Stimulated activated CD8-positive, alpha-beta memory T cell treated with anti-CD3 and anti-CD28 coated beads, Interleukin-7, amount 100 ng/mL, for 1 hour (primary cell): ENCODE results near the gene ZCCHC14.

Experiments
- DNase-seq, 2 donors: peaks; one replicate each; pipeline ENCODE4 v3.0.0-alpha.2; 2020; ENCODE audit warnings: low read depth in 2 of 2

ZCCHC14 gene

GRCh38 chr16:87457061-87457611 is 35.7 kb downstream of the ZCCHC14 start:
- DNase-seq, result no peak

- no peak for DNase-seq
Measured at GRCh38 chr16:87454391-87454790, 38.4 kb downstream of the ZCCHC14 start.

GRCh38 chr16:87453326-87453725 is 39.5 kb downstream of the ZCCHC14 start:
- DNase-seq, result no peak

GRCh38 chr16:87451563-87452210 is 41.1 kb downstream of the ZCCHC14 start:
- DNase-seq, result no peak

- DNase-seq, result no peak
Measured at GRCh38 chr16:87448866-87449265, 44.0 kb downstream of the ZCCHC14 start.

- no peak for DNase-seq
Measured at GRCh38 chr16:87447323-87447722, 45.5 kb downstream of the ZCCHC14 start.

GRCh38 chr16:87446479-87446878 is 46.3 kb downstream of the ZCCHC14 start:
- no peak for DNase-seq

GRCh38 chr16:87445486-87445885 is 47.3 kb downstream of the ZCCHC14 start:
- no peak for DNase-seq

GRCh38 chr16:87443964-87444363 is 48.9 kb downstream of the ZCCHC14 start:
- DNase-seq, result no peak

- DNase-seq, result no peak
Measured at GRCh38 chr16:87443016-87443415, 49.8 kb downstream of the ZCCHC14 start.

GRCh38 chr16:87442581-87442966 is 50.2 kb downstream of the ZCCHC14 start:
- DNase-seq, result no peak

GRCh38 chr16:87441886-87442580 is 50.8 kb downstream of the ZCCHC14 start:
- DNase-seq, result no peak

- DNase-seq, result no peak
Measured at GRCh38 chr16:87439926-87440325, 52.9 kb downstream of the ZCCHC14 start.

GRCh38 chr16:87438611-87438985 is 54.2 kb downstream of the ZCCHC14 start:
- DNase-seq, result no peak

- no peak for DNase-seq
Measured at GRCh38 chr16:87437911-87438610, 54.8 kb downstream of the ZCCHC14 start.

- DNase-seq, result no peak
Measured at GRCh38 chr16:87437327-87437726, 55.5 kb downstream of the ZCCHC14 start.

GRCh38 chr16:87436225-87437172 is 56.3 kb downstream of the ZCCHC14 start:
- no peak for DNase-seq

- DNase-seq, result no peak
Measured at GRCh38 chr16:87435372-87436224, 57.2 kb downstream of the ZCCHC14 start.

GRCh38 chr16:87434146-87434667 is 58.6 kb downstream of the ZCCHC14 start:
- no peak for DNase-seq

GRCh38 chr16:87432330-87432915 is 60.4 kb downstream of the ZCCHC14 start:
- no peak for DNase-seq
